Measurements from ENCODE around the gene MTO1.

DNA sequence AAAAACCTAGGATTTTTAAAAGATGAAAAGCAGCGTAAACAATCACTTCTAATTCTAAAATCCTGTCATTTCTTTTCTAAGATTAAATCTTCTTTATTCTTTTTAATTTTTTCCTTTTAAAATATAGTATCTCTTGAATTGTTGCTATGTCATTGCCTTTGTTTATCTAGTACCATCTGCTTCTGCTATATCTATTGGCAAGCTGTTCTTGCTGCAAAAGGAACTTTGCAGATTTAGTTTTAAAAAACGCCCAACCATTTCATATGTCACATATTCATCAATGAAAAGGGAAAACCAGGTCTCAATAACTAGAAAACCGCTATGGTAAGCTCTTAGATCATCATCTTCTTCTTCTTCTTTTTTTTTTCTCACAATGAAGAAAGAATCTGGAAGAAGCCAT, 70.8 kb downstream of the MTO1 start:
- TF ChIP-seq ZNF10 (tag by site-specific recombination; IDR thresholded peaks at IDR 0.05) (no peak), ZNF302 (tag by site-specific recombination; IDR thresholded peaks at IDR 0.05; ENCODE audit: low read depth) (no peak), YY1 (tag by site-specific recombination; IDR thresholded peaks at IDR 0.05) (no peak), TRIM28 (IDR thresholded peaks at IDR 0.05; ENCODE audit: borderline replicate concordance, low read length) (no peak), ZNF626 (tag by site-specific recombination; IDR thresholded peaks at IDR 0.05) (no peak), ZNF138 (tag by site-specific recombination; IDR thresholded peaks at IDR 0.05; ENCODE audit: borderline replicate concordance) (no peak), KLF9 (tag by site-specific recombination; IDR thresholded peaks at IDR 0.05; ENCODE audit: low read depth) (no peak), BCL11A (tag by site-specific recombination; IDR thresholded peaks at IDR 0.05; ENCODE audit: low read depth) (no peak), SP7 (tag by site-specific recombination; IDR thresholded peaks at IDR 0.05) (no peak)
- TF ChIP-seq, protein P1, sequence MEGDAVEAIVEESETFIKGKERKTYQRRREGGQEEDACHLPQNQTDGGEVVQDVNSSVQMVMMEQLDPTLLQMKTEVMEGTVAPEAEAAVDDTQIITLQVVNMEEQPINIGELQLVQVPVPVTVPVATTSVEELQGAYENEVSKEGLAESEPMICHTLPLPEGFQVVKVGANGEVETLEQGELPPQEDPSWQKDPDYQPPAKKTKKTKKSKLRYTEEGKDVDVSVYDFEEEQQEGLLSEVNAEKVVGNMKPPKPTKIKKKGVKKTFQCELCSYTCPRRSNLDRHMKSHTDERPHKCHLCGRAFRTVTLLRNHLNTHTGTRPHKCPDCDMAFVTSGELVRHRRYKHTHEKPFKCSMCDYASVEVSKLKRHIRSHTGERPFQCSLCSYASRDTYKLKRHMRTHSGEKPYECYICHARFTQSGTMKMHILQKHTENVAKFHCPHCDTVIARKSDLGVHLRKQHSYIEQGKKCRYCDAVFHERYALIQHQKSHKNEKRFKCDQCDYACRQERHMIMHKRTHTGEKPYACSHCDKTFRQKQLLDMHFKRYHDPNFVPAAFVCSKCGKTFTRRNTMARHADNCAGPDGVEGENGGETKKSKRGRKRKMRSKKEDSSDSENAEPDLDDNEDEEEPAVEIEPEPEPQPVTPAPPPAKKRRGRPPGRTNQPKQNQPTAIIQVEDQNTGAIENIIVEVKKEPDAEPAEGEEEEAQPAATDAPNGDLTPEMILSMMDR (tag by site-specific recombination; IDR thresholded peaks at IDR 0.05) = no peak
- TF ChIP-seq, protein P2, sequence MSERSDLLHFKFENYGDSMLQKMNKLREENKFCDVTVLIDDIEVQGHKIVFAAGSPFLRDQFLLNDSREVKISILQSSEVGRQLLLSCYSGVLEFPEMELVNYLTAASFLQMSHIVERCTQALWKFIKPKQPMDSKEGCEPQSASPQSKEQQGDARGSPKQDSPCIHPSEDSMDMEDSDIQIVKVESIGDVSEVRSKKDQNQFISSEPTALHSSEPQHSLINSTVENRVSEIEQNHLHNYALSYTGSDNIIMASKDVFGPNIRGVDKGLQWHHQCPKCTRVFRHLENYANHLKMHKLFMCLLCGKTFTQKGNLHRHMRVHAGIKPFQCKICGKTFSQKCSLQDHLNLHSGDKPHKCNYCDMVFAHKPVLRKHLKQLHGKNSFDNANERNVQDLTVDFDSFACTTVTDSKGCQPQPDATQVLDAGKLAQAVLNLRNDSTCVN (tag by site-specific recombination; optimal IDR thresholded peaks at IDR 0.05) = no peak
- TF ChIP-seq, protein P3, sequence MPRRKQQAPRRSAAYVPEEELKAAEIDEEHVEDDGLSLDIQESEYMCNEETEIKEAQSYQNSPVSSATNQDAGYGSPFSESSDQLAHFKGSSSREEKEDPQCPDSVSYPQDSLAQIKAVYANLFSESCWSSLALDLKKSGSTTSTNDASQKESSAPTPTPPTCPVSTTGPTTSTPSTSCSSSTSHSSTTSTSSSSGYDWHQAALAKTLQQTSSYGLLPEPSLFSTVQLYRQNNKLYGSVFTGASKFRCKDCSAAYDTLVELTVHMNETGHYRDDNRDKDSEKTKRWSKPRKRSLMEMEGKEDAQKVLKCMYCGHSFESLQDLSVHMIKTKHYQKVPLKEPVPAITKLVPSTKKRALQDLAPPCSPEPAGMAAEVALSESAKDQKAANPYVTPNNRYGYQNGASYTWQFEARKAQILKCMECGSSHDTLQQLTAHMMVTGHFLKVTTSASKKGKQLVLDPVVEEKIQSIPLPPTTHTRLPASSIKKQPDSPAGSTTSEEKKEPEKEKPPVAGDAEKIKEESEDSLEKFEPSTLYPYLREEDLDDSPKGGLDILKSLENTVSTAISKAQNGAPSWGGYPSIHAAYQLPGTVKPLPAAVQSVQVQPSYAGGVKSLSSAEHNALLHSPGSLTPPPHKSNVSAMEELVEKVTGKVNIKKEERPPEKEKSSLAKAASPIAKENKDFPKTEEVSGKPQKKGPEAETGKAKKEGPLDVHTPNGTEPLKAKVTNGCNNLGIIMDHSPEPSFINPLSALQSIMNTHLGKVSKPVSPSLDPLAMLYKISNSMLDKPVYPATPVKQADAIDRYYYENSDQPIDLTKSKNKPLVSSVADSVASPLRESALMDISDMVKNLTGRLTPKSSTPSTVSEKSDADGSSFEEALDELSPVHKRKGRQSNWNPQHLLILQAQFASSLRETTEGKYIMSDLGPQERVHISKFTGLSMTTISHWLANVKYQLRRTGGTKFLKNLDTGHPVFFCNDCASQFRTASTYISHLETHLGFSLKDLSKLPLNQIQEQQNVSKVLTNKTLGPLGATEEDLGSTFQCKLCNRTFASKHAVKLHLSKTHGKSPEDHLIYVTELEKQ (tag by site-specific recombination; IDR thresholded peaks at IDR 0.05; ENCODE audit: borderline replicate concordance) = no peak
- TF ChIP-seq, protein P4, sequence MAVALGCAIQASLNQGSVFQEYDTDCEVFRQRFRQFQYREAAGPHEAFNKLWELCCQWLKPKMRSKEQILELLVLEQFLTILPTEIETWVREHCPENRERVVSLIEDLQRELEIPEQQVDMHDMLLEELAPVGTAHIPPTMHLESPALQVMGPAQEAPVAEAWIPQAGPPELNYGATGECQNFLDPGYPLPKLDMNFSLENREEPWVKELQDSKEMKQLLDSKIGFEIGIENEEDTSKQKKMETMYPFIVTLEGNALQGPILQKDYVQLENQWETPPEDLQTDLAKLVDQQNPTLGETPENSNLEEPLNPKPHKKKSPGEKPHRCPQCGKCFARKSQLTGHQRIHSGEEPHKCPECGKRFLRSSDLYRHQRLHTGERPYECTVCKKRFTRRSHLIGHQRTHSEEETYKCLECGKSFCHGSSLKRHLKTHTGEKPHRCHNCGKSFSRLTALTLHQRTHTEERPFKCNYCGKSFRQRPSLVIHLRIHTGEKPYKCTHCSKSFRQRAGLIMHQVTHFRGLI (tag by site-specific recombination; IDR thresholded peaks at IDR 0.05) = no peak

All from HEK293 (cell line).